ENCODE results near the gene GPATCH2L.

The GPATCH2L gene
- 74.4 to 239 (median 130) reads per million in 9 experiments for total RNA-seq

DNA sequence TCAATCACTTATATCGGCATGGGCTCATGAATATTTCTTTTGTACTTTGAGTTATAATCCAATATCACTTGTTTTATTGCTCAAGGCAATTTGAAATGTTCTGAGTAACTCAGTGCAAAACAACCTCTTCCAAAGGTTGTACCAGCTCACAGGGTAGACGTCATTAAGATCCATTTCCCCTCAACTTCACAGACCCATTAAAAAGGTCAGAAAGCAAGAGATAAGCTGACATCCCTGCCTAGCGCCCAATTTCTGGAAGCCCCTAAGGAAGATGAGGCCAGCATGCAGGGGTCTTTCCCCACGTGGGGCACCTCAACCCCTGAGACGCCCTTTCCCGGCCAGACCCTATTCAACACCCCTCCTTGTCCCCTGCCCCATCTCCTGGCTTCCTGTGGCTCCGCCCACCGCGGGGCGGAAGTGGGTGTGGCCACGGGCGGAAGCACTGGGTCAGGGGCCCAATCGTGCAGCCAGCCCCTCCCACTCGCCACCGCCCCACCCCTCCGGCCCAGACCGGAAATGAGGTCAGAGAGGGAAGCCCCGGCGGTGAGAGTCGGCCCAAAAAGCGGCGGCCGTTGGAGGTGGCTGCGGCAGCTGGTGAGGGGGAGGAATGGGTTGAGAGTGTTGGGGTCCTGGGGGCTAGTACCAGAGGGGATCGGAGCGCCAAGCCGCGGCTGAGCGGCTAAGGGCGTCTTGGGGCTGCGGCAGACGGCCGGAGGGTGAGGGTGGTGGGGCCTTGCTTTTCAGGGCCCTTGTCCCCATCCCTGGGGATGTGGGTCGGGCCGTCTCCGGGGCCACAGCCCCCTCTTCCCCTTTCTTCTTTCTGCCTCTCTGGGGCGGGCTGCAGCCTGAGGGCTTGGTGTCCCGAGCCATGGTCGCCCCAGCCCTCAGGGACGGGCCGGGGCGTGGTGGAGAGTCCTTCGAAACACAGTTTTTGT lies at the start of gene GPATCH2L:
Gene GPATCH2L, plus strand, starts transcription at position 525 of the 935 bp plus-strand sequence. CDS start 2,442 bp downstream, outside the sequence.
- H3K9me3 Mint-ChIP-seq: no peaks in the 10 kb centered on the region
- H3K27me3 Mint-ChIP-seq: no peaks in the 10 kb centered on the region
- peaks cover 33 to 55% of the 10 kb centered on the region in 2 donors for H3K4me1 Mint-ChIP-seq (ENCODE audit: low read depth in 2 of 2)
- peak; percentile 88 for ATAC-seq (replicated peaks)
- peak within 1 kb of the TSS; percentile 91 to 94 for H3K4me3 Mint-ChIP-seq
- H3K36me3 Mint-ChIP-seq (ENCODE audit: insufficient read depth): peaks cover 15% of the 10 kb centered on the region
- H3K27ac Mint-ChIP-seq: peak within 1 kb of the TSS; percentile 98
- DNase-seq: peak; percentile 97 to 99 (median 98)

DNA sequence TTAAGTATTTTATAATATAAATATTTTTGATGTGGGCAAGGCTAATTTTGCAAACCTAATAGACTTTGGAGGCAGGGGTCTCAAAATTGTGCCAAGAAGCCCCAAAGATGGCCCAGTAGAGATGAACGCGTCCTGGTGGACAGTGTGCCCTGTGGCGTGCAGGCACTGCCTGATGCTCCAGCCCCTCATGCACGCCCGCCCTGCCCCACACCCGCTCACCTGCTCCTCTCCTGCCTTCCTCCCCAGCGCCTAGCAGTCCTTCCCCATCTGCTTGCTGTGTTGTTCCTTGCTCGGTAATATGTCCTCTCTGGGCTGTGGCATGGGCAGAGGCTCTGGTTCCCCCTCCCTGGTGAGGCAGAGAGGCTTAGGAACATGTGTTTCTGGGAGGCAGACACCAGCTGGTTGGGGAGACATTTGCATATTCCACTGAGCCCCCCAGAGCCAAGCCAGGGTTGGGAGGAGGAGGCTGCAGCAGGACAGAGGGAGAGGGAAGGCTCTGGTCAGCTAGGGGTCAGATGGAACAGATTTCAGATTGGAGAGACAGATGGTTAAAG lies 46.8 kb upstream of the GPATCH2L start:
- DNase-seq (no peak), ATAC-seq (replicated peaks) (no peak)
- H3K9me3 Mint-ChIP-seq: peaks cover 0 to 3% of the 10 kb centered on the region in 2 donors
- no peaks in the 10 kb centered on the region for H3K4me1 Mint-ChIP-seq (ENCODE audit: low read depth in 2 of 2)
- H3K36me3 Mint-ChIP-seq (ENCODE audit: insufficient read depth): no peaks in the 10 kb centered on the region
- H3K27ac Mint-ChIP-seq: no peak overlapping the region
- H3K4me3 Mint-ChIP-seq: no peak overlapping the region
- peaks cover 30 to 83% of the 10 kb centered on the region in 2 donors for H3K27me3 Mint-ChIP-seq

DNA sequence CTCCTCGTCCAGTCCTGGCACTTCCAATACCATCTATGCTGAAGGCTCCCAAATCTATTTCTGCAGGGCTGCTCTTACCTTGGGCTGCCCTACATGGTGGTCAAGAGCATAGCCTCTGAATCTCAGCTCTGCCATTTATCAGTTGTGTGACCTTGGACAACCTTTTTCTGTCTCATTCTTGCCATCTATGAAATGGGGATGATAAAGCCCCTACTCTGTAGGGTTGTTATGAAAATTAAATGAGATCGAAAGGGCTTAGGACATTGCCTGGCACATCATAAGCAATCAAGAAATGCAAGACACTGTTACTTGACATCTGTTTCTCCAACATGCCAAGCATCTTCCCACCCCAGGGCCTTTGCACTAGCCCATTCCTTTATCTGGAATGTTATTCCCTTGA lies 45.5 kb upstream of the GPATCH2L start:
- DNase-seq (no peak), ATAC-seq (replicated peaks) (no peak)
- Mint-ChIP-seq H3K4me3 (no peak overlapping the region), H3K36me3 (ENCODE audit: insufficient read depth) (no peaks in the 10 kb centered on the region), H3K27ac (no peak overlapping the region), H3K9me3 (peaks cover 0 to 3% of the 10 kb centered on the region in 2 donors), H3K4me1 (ENCODE audit: low read depth in 2 of 2) (no peaks in the 10 kb centered on the region), H3K27me3 (peaks cover 30 to 76% of the 10 kb centered on the region in 2 donors)

DNA sequence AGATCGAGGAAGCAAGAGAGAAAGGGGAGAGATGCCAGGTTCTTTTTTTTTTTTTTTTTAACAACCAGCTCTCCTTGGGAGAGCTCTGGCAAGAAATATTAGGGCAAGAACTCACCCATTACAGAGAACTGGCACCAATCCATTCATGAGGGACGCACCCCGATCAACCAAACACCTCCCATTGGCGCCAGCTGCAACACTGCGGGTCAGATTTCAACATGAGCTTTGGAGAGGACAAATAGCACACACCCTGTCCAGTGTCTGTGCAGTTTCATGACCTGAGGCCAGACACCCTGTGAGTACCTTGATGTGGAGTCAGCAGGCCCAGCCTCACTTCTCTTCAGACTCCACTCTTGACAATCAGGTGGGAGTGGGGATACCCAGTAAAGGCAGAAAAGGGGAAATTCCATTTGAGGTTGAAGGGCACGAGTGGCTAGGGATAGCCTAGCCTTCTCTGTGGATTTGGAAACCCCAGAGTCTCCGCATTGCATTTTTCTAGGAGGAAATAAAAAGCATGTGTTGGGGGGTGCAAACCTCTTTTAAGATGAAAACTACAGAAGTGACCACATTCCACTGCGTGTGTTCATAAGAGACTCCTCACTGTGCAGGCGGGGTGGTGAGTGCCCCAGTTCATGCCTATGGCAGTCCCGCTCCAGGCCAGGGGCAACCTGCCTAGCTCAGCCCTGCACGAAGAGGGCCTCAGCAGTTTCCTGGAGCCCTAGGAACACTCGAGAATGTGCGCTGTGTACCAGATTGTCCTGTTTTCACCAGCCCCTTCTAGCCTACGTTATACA lies 42.4 kb upstream of the GPATCH2L start:
- Mint-ChIP-seq H3K27me3 (peaks cover 41 to 71% of the 10 kb centered on the region in 2 donors), H3K4me1 (ENCODE audit: low read depth in 2 of 2) (no peaks in the 10 kb centered on the region), H3K4me3 (no peak overlapping the region), H3K9me3 (peaks cover 0 to 3% of the 10 kb centered on the region in 2 donors), H3K27ac (no peak overlapping the region), H3K36me3 (ENCODE audit: insufficient read depth) (no peaks in the 10 kb centered on the region)
- ATAC-seq (replicated peaks) (no peak), DNase-seq (no peak)

DNA sequence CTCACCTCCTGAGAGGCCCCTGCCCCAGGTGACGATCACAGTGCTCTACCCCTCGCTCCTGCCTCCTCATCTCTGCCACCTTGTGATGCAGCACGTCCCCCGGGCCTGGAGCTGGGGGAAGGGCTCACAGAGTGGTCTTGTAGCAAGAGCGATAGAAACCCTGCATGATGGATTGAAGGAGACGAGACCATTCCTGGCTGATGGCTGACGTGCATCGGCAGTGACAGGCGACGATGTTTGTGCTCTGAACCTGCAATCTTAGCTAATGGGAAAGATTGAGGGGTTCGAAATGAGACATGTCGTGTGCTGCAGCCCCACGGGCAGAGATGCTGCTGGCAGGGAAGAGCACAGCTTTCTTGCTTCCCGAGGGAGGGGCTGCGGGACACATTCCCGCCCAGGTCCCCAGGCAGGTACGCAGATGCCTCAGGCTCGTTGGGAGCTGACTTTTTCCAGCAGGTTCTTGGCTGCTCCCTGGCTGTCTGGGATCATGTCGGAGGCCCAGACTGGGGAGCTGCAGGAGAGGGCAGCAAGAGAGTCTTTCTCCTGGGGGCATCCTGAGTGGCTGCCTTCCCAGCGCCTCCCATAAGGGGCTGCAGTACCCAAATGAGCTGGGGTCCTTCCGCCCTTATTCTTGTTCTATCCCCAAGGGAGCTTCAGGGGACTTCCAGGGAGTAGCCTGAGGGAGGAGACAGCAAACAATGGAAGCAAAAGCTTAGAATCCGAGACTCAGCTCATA lies 38.7 kb upstream of the GPATCH2L start:
- DNase-seq (no peak), ATAC-seq (replicated peaks) (no peak)
- H3K9me3 Mint-ChIP-seq: peaks cover 0 to 3% of the 10 kb centered on the region in 2 donors
- peaks cover 47 to 73% of the 10 kb centered on the region in 2 donors for H3K27me3 Mint-ChIP-seq
- H3K36me3 Mint-ChIP-seq (ENCODE audit: insufficient read depth): no peaks in the 10 kb centered on the region
- no peak overlapping the region for H3K27ac Mint-ChIP-seq
- no peaks in the 10 kb centered on the region for H3K4me1 Mint-ChIP-seq (ENCODE audit: low read depth in 2 of 2)
- H3K4me3 Mint-ChIP-seq: no peak overlapping the region

DNA sequence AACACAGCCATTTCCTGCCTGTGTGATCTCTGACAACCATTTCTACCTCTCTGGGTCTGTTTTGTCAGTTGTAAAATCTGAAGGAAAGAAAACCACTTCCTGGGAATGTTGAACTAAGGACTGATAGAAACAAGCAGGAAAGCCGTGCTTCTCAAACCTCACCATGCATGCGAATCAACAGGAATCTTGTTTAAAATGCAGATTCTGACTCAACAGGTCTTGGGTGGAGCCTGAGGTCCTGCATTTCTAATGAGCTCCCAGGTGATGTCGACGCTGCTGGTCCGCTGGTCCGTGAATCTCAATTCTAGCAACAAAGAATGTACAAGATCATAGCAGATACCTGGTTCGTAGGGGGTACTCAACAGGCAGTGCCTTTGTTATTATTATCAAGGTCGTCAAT lies 38.0 kb upstream of the GPATCH2L start:
- H3K27me3 Mint-ChIP-seq: peaks cover 42 to 66% of the 10 kb centered on the region in 2 donors
- no peak overlapping the region for H3K4me3 Mint-ChIP-seq
- no peak overlapping the region for H3K27ac Mint-ChIP-seq

DNA sequence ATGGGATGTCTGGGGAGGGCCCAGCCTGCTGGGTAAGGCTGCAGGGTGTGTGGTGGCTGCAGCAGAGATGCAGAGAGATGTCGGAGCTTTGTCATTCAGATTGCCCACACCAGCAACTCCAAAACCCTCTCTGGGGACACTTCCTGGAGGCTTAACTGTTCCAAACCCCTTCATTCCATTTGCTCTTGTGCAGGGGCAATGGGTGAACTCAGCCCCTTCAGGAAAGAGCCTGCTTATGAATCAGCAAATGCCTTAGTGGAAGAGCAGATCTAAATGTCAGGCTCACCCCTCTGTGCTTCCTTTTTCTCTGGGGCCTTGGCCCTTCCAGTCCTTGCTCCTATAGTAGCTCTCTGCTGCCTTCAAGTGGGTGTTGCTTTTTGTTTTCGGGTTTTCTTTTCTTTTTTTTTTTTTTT lies 36.7 kb upstream of the GPATCH2L start:
- H3K4me3 Mint-ChIP-seq: no peak overlapping the region
- no peaks in the 10 kb centered on the region for H3K9me3 Mint-ChIP-seq

More for the DNA sequence above, 38.0 kb upstream of the GPATCH2L start:
- H3K36me3 Mint-ChIP-seq (ENCODE audit: insufficient read depth): no peaks in the 10 kb centered on the region
- peaks cover 0 to 2% of the 10 kb centered on the region in 2 donors for H3K9me3 Mint-ChIP-seq
- ATAC-seq (replicated peaks): no peak
- no peak for DNase-seq
- H3K4me1 Mint-ChIP-seq (ENCODE audit: low read depth in 2 of 2): no peaks in the 10 kb centered on the region

DNA sequence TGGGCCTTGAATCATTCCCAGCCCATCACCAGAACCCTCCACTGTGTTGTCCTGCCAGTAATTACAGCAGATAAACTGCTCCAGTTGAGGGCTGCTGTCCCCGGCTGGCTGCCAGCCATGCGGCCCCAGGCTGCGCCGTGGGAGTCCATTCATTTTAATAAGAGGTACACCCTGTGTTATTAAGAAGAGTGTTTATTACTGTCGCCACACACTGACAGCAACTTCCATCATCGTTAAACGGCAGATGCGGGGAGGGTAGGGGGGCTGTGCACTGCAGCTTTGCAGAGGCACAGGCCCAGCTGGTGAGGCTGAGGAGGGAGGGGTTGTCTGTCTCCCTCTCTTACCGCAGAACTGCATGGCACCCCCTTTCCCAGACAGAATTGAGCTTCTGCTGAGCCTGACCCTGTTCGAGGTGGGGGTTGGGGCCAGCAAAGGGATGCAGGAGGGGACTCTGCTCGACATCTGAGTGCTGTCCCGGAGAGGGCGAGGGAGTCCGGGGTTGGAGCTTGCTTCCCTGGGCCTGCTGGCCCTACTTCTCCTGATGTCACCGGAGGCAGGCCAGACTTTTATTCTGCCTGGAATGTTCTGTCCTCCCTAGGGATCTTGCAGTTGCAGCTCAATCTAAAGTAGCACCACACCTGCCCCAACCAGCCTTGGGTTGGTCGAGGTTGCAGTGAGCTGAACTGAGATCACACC lies 33.8 kb upstream of the GPATCH2L start:
- ATAC-seq (replicated peaks) (no peak), DNase-seq (no peak)
- Mint-ChIP-seq H3K4me1 (ENCODE audit: low read depth in 2 of 2) (no peaks in the 10 kb centered on the region), H3K27me3 (peaks cover 30 to 48% of the 10 kb centered on the region in 2 donors), H3K4me3 (no peak overlapping the region), H3K9me3 (no peaks in the 10 kb centered on the region), H3K36me3 (ENCODE audit: insufficient read depth) (no peaks in the 10 kb centered on the region), H3K27ac (no peak overlapping the region)

More for the DNA sequence above, 36.7 kb upstream of the GPATCH2L start:
- Mint-ChIP-seq H3K4me1 (ENCODE audit: low read depth in 2 of 2) (no peaks in the 10 kb centered on the region), H3K36me3 (ENCODE audit: insufficient read depth) (no peaks in the 10 kb centered on the region), H3K27ac (no peak overlapping the region), H3K27me3 (peaks cover 37 to 59% of the 10 kb centered on the region in 2 donors)
- ATAC-seq (replicated peaks) (no peak), DNase-seq (no peak)

DNA sequence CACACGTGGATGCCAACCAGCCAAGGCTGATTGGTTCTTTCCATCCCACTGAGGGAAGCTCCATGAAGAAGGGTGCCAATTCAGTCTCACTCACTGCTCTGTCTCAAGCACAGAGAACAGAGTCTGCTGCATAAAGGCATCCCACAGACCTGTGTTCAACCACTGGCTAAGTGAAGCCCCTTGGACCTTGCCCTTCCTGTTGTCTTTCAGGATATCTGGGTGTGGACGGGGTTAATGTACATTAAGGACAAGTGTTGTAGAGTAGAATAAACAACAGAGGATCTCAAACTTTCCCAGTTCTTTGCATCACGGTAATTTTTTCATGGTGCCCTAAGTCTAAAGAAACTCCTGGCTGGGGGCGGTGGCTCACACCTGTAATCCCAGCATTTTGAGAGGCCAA lies 33.1 kb upstream of the GPATCH2L start:
- no peak overlapping the region for H3K27ac Mint-ChIP-seq
- no peak for ATAC-seq (replicated peaks)
- H3K36me3 Mint-ChIP-seq (ENCODE audit: insufficient read depth): no peaks in the 10 kb centered on the region

DNA sequence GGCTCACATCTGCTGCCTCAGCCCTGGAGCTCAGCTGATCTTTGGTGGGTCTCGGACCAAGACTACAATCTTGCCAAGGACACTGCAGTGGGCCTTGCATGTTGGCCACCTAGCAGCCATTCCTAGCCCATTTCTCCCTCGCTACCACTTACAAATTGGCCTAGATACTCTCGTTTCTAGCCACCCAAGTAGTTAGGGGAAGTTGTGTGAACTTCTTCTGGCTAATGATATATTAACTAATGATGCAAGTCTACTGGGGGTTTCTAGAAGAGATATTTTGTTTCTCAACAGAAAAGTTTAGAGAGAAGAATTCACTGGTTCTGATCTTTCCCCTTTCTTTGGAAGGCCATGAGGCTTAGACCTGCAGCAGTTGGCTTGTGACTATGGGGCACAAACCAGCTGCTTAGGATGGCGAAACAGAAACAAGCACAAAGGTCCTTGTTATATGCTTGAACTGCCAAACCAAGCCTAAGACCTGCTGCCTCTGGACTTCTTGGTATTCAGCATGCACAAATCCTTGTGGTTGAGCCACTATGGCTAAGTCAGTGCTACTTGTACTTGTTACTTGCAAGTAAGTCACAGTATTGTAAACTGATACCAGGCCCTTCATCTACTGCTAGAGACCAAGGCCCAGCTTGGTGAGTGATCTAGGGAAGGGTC lies 30.5 kb upstream of the GPATCH2L start:
- no peaks in the 10 kb centered on the region for H3K36me3 Mint-ChIP-seq (ENCODE audit: insufficient read depth)
- ATAC-seq (replicated peaks) (no peak), DNase-seq (no peak)
- no peak overlapping the region for H3K27ac Mint-ChIP-seq
- peaks cover 15 to 49% of the 10 kb centered on the region in 2 donors for H3K27me3 Mint-ChIP-seq
- peaks cover 0 to under 1% of the 10 kb centered on the region in 2 donors for H3K9me3 Mint-ChIP-seq
- H3K4me1 Mint-ChIP-seq (ENCODE audit: low read depth in 2 of 2): no peaks in the 10 kb centered on the region
- no peak overlapping the region for H3K4me3 Mint-ChIP-seq

More for the DNA sequence above, 33.1 kb upstream of the GPATCH2L start:
- peaks cover 27 to 48% of the 10 kb centered on the region in 2 donors for H3K27me3 Mint-ChIP-seq
- H3K4me3 Mint-ChIP-seq: no peak overlapping the region
- no peaks in the 10 kb centered on the region for H3K4me1 Mint-ChIP-seq (ENCODE audit: low read depth in 2 of 2)
- DNase-seq: no peak
- no peaks in the 10 kb centered on the region for H3K9me3 Mint-ChIP-seq

DNA sequence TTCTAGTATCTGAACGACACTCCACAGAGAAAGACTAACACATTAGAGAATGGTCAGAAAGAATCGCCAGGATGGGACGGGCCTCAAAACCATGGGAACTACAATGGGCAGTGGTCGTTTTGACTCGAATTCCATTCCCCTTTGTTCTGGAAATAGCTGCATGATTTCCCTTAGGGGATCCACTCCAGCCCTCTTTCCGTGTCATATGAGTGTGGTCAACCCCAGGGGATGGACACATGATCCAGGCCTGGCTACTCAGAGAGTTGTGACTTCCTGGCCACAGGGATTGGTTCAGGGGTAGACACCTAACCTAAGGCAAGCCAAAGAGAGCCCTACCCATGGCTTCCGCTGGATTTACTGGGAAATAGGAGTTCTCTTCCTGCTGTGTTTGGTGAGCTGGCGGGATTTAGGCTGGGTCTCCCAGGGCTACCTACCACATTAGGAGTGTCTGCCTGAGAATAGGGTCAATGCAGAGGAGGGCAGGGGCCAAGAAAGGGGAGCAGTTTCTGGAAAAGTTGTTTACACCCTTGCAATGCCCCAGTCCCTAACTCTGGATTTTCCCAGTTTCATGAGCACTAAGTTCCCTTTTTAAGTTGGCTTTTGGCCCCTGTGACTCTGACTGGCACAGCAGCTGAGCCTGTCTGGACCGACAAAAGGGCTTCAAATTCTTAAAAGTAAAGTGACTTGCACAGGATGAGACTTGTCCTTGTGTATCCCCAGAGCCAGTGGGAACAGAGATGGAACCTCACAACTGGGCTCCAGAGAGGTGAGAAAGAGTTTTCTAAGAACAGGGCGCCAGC lies 28.1 kb upstream of the GPATCH2L start:
- Mint-ChIP-seq H3K27me3 (peaks cover 26 to 58% of the 10 kb centered on the region in 2 donors), H3K9me3 (peaks cover 0 to 8% of the 10 kb centered on the region in 2 donors), H3K4me3 (no peak overlapping the region), H3K4me1 (ENCODE audit: low read depth in 2 of 2) (no peaks in the 10 kb centered on the region), H3K36me3 (ENCODE audit: insufficient read depth) (peaks cover 5% of the 10 kb centered on the region), H3K27ac (no peak overlapping the region)
- ATAC-seq (replicated peaks) (no peak), DNase-seq (no peak)

Measured in effector memory CD8-positive, alpha-beta T cell (primary cell).